Suprapubic skin (tissue), 4 donors: ENCODE data around the gene LLGL2. TPM values are rescaled to one million over a fixed set of nuclear protein-coding genes. Genes with fewer than 3 reads are reported as not detected.
"Not testable (repeated sequence)": the region's sequence is repeated elsewhere in the genome, so short reads cannot be mapped to it uniquely, and the experiment has no call there.

Experiments
- DNase-seq, 2 donors: peaks; one replicate each; pipeline ENCODE4 v3.0.0-alpha.2; 2019; ENCODE audit warnings: low spot score in 2 of 2
- H3K27ac ChIP-seq: fragments of 200-600 bp; sonication (generic); one replicate; pipeline ENCODE4 v1.5.1; 2019
- H3K27me3 ChIP-seq: fragments of 200-600 bp; sonication (generic); one replicate; pipeline ENCODE4 v1.5.1; 2019
- H3K36me3 ChIP-seq: fragments of 200-600 bp; sonication (generic); one replicate; pipeline ENCODE4 v1.5.1; 2019
- H3K4me1 ChIP-seq: fragments of 200-600 bp; sonication (generic); one replicate; pipeline ENCODE4 v1.5.1; 2019
- H3K4me3 ChIP-seq: fragments of 200-600 bp; sonication (generic); one replicate; pipeline ENCODE4 v1.5.1; 2019; ENCODE audit warnings: mild to moderate bottlenecking
- H3K9me3 ChIP-seq: fragments of 200-600 bp; sonication (generic); one replicate; pipeline ENCODE4 v1.5.1; 2019
- EP300 ChIP-seq: sonication (generic); formaldehyde crosslinking; IDR thresholded peaks from one replicate; pipeline ENCODE4 v1.6.1; 2017; ENCODE audit warnings: antibody characterized with exemption
- POLR2A ChIP-seq, 2 donors: fragments of 450-650 bp; IDR thresholded peaks; one replicate each; pipeline ENCODE4 v1.6.1; 2017; ENCODE audit warnings: antibody characterized with exemption in 2 of 2, mild to moderate bottlenecking in 2 of 2, moderate library complexity in 2 of 2
- POLR2AphosphoS5 ChIP-seq, 3 donors: sonication (generic); formaldehyde crosslinking; IDR thresholded peaks; one replicate each; pipeline ENCODE4 v1.6.1; 2017; ENCODE audit warnings: antibody characterized with exemption in 3 of 3
- WGBS: methylation state at CpG from one replicate; pipeline ENCODE4 v1.1.5; 2018; 5-methylcytosine and 5-hydroxymethylcytosine counted together
- total RNA-seq, 4 donors: library from RNA; depleted of rRNA; stranded (reverse); fragments of >200 nt; gene quantifications; one replicate each; pipeline ENCODE4 v1.1.0, GENCODE V29; 2016
- TF ChIP-seq, protein P1 (sequence below), 2 donors: fragments of 200-600 bp in 1 of 2; fragments of 450-650 bp in 1 of 2; sonication (generic) in 1 of 2; IDR thresholded peaks; one replicate each; pipeline ENCODE4 v1.5.1; 2016 to 2019; ENCODE audit warnings: antibody characterized with exemption in 2 of 2, mild to moderate bottlenecking in 1 of 2, moderate library complexity in 1 of 2

LLGL2 gene
- total RNA-seq, 4 donors from 2014 or later = 75.3 to 114 (median 78.4) TPM

DNA sequence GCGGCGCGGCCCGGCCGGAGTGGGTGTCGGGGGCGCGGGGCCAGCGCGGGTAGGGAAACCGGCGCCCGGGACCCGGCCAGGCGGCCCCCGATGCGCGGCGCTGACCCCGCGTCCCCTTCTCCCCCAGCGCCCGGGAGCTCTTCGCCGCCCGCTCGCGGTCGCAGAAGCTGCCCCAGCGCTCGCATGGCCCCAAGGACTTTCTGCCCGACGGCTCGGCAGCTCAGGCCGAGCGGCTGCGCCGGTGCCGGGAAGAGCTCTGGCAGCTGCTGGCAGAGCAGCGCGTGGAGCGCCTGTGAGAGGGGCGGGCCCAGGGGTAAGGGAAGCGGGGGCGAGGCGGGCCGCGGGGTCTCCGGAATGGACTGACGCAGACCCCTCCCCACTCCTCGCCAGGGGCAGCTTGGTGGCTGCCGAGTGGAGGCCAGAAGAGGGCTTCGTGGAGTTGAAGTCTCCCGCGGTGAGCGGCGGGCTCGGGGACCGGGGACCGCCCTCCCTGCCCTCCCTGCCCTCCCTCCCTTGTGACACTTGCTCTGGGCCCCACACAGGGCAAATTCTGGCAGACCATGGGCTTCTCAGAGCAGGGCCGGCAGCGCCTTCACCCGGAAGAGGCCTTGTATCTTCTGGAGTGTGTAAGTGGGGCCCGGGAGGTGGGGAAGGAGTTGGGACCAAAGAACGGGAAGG lies 8.7 kb upstream of the LLGL2 start:
- Histone ChIP-seq H3K4me3 (peak overlapping the region; percentile 79), H3K36me3 (peaks cover 21% of the 10 kb centered on the region), H3K27ac (no peak overlapping the region), H3K4me1 (peaks cover 36% of the 10 kb centered on the region), H3K9me3 (no peaks in the 10 kb centered on the region), H3K27me3 (no peaks in the 10 kb centered on the region)
- TF ChIP-seq POLR2AphosphoS5 (IDR thresholded peaks at IDR 0.05) (no peak), POLR2A (IDR thresholded peaks at IDR 0.05) (no peak), EP300 (no peak)
- TF ChIP-seq, protein P1, sequence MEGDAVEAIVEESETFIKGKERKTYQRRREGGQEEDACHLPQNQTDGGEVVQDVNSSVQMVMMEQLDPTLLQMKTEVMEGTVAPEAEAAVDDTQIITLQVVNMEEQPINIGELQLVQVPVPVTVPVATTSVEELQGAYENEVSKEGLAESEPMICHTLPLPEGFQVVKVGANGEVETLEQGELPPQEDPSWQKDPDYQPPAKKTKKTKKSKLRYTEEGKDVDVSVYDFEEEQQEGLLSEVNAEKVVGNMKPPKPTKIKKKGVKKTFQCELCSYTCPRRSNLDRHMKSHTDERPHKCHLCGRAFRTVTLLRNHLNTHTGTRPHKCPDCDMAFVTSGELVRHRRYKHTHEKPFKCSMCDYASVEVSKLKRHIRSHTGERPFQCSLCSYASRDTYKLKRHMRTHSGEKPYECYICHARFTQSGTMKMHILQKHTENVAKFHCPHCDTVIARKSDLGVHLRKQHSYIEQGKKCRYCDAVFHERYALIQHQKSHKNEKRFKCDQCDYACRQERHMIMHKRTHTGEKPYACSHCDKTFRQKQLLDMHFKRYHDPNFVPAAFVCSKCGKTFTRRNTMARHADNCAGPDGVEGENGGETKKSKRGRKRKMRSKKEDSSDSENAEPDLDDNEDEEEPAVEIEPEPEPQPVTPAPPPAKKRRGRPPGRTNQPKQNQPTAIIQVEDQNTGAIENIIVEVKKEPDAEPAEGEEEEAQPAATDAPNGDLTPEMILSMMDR (IDR thresholded peaks at IDR 0.05) = no peak
- DNase-seq = no peak
- WGBS = 0% methylated on average over 2 of the region's 65 CpGs

DNA sequence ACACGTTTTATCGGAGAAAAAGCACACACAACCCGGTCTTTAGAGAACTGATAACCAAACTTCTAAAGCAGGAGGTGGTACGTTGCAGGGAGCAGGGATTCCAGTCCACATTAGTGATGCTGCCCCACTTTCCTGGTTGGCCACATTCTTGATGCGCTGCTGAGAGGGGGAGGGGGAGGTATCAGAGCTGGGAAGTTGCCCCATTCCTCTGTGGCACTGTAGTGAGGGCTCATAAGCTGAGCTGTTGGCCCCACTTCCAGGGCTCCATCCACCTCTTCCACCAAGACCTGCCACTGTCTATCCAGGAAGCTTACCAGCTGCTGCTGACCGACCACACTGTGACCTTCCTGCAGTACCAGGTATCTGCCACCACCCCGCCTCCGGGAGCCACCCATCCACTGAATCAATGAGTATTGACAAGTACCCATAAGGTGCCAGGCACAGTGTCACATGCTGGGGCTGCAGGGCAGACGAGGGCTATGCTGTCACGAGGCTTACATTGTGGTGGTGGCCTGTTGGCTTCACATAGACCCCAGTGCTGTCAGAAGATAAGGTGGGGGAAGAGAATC lies 8.1 kb upstream of the LLGL2 start:
- DNase-seq = peak in 1 of 2 donors; percentile 60
- 32% methylated on average over 9 of the region's 10 CpGs for WGBS

DNA sequence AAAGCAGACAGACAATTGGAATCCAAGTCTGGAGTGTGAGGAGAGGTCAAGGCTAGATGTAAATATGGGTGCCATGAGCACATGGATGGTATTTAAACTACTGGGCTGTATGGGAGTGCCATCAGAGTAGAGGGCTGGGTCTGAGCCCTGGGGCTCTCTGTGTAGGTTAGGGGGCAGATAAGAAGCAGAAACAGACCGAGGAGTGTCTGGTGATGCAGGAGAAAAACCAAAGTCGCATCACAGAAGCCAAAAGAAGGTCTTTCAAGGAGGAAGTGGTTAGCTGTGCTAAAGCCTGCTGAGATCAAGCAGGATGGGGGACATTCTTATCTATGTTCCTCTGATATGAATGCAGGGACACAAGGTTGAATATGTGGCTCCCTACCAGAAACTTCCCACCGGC lies 7.3 kb upstream of the LLGL2 start:
- H3K4me1 ChIP-seq = peaks cover 32% of the 10 kb centered on the region
- H3K27ac ChIP-seq = no peak overlapping the region
- TF ChIP-seq POLR2A (IDR thresholded peaks at IDR 0.05) (no peak), EP300 (no peak), POLR2AphosphoS5 (IDR thresholded peaks at IDR 0.05) (no peak)
- TF ChIP-seq, protein P1 (IDR thresholded peaks at IDR 0.05) = no peak
- H3K36me3 ChIP-seq = peaks cover 20% of the 10 kb centered on the region
- no peak overlapping the region for H3K4me3 ChIP-seq
- no peaks in the 10 kb centered on the region for H3K9me3 ChIP-seq
- WGBS = 84% methylated on average over 3 of the region's 3 CpGs
- no peak for DNase-seq
- H3K27me3 ChIP-seq = no peaks in the 10 kb centered on the region

More for the DNA sequence above, 8.1 kb upstream of the LLGL2 start:
- H3K4me3 ChIP-seq = peak overlapping the region; percentile 79
- TF ChIP-seq, protein P1 (IDR thresholded peaks at IDR 0.05) = peak in 1 of 2 donors; percentile 12
- no peak for TF ChIP-seq POLR2AphosphoS5 (IDR thresholded peaks at IDR 0.05)
- peaks cover 22% of the 10 kb centered on the region for H3K36me3 ChIP-seq
- H3K4me1 ChIP-seq = peaks cover 32% of the 10 kb centered on the region
- no peaks in the 10 kb centered on the region for H3K9me3 ChIP-seq
- H3K27ac ChIP-seq = no peak overlapping the region
- no peaks in the 10 kb centered on the region for H3K27me3 ChIP-seq

DNA sequence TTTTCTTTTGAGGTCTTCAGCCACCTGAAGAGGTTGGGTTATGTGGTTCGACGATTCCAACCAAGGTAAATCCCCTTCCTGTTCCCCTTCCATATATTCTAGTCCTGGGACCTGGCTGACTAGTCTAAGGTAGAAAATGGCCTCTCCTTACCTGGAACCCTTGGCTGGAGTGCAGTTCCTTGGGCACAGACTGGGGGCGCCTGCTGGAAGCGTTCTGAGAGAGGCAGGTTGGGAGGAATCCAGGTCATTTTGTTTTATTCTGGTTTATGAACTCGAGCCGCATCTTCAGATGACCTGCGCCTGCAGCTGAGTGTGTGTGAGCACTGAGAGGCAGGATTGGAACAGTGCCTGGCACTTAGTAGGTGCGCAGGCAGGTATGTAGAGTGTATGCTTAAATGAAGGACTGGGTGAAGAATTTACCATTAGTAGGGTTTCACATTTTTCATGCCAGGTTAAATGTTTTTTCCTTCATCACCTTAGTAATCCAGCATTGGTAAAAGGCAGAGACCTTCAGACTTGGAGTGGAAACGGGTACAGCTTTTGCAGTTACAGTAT lies 6.4 kb upstream of the LLGL2 start:
- Histone ChIP-seq H3K36me3 (peaks cover 20% of the 10 kb centered on the region), H3K4me1 (peaks cover 24% of the 10 kb centered on the region), H3K27ac (no peak overlapping the region), H3K27me3 (no peaks in the 10 kb centered on the region), H3K4me3 (no peak overlapping the region), H3K9me3 (no peaks in the 10 kb centered on the region)
- TF ChIP-seq POLR2AphosphoS5 (IDR thresholded peaks at IDR 0.05) (no peak), POLR2A (IDR thresholded peaks at IDR 0.05) (no peak), EP300 (no peak)
- TF ChIP-seq, protein P1 (IDR thresholded peaks at IDR 0.05) = no peak
- WGBS = 90% methylated on average over 9 of the region's 9 CpGs
- no peak for DNase-seq

DNA sequence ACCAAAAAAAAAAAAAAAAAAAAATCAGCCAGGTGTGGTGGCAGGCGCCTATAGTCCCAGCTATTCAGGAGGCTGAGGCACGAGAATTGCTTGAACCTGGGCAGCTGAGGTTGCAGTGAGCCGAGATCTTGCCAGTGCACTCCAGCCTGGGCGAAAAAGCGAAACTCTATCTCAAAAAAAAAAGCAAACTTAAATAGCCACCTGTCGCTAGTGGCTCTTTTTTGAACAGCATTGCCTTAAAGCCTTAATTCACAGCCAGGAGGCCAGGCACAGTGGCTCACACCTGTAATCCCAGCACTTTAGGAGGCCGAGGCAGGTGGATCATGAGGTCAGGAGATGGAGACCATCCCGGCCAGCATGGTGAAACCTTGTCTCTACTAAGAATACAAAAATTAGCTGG lies 5.1 kb upstream of the LLGL2 start:
- WGBS = 94% methylated on average over 8 of the region's 8 CpGs
- H3K27ac ChIP-seq, H3K27me3 ChIP-seq, H3K4me3 ChIP-seq, DNase-seq, H3K9me3 ChIP-seq: not testable (repeated sequence)
- H3K4me1 ChIP-seq = peaks cover 27% of the 10 kb centered on the region
- H3K36me3 ChIP-seq = peaks cover 20% of the 10 kb centered on the region
